Activated B cell treated with CpG ODN at 0.5 μM for 24 hours (primary cell): ENCODE data around the gene GPR107. TPM values are rescaled to one million over a fixed set of nuclear protein-coding genes. Genes with fewer than 3 reads are reported as not detected.

Experiments used
- ATAC-seq: fragments of 200-7000 bp; cut with Tn5 transposase; one replicate; pipeline ENCODE4 v1.10.0; 2021; ENCODE audit warnings: low read depth, mild to moderate bottlenecking, moderate library complexity
- CTCF ChIA-PET: fragments of 350-600 bp; sonication (Branson Sonifier 250); formaldehyde crosslinking; loops from one replicate; lab custom pipeline; 2021; ENCODE audit warnings: antibody characterized with exemption; lab: Charles Lee
- POLR2A ChIA-PET: fragments of 350-600 bp; sonication (Branson Sonifier 250); formaldehyde crosslinking; loops from one replicate; lab custom pipeline; 2021; ENCODE audit warnings: antibody characterized with exemption; lab: Charles Lee
- DNase-seq: peaks from one replicate; pipeline ENCODE4 v3.0.0; 2022
- H3K27ac Mint-ChIP-seq: one replicate; pipeline ENCODE4 v1.8.0; 2020; ENCODE audit warnings: mixed read lengths
- H3K27me3 Mint-ChIP-seq: one replicate; pipeline ENCODE4 v1.8.0; 2021; ENCODE audit warnings: mixed read lengths
- H3K36me3 Mint-ChIP-seq: one replicate; pipeline ENCODE4 v1.8.0; 2021; ENCODE audit warnings: low read depth, mixed read lengths
- H3K4me1 Mint-ChIP-seq: one replicate; pipeline ENCODE4 v1.8.0; 2021; ENCODE audit warnings: mixed read lengths
- H3K4me3 Mint-ChIP-seq: one replicate; pipeline ENCODE4 v1.8.0; 2020; ENCODE audit warnings: mild to moderate bottlenecking, mixed read lengths
- H3K9me3 Mint-ChIP-seq: one replicate; pipeline ENCODE4 v1.8.0; 2020; ENCODE audit warnings: mixed read lengths
- CTCF ChIP-seq: fragments of 200-600 bp; IDR thresholded peaks from one replicate; pipeline ENCODE4 v1.8.0; 2022; ENCODE audit warnings: antibody characterized with exemption, mild to moderate bottlenecking
- intact Hi-C: fragments of 100-400 bp; cut with micrococcal nuclease; formaldehyde crosslinking; loops from one replicate; pipeline ENCODE4 v1.15.1; 2024
- total RNA-seq: library from RNA; stranded (reverse); gene quantifications from 2 replicates; pipeline ENCODE4 v1.2.3, GENCODE V29; 2022

GPR107 gene
- total RNA-seq, 1 donor from 2014 or later = 19.6 TPM

- no peaks in the 10 kb centered on the region for H3K9me3 Mint-ChIP-seq
- TF ChIP-seq CTCF = no peak
- peaks cover 13% of the 10 kb centered on the region for H3K4me1 Mint-ChIP-seq
- H3K36me3 Mint-ChIP-seq = peaks cover 30% of the 10 kb centered on the region
- no peak overlapping the region for H3K4me3 Mint-ChIP-seq
- no peak overlapping the region for H3K27ac Mint-ChIP-seq
- ATAC-seq (no peak), DNase-seq (no peak)
- H3K27me3 Mint-ChIP-seq = peaks cover 2% of the 10 kb centered on the region
- POLR2A ChIA-PET = no interaction called here
- CTCF ChIA-PET = no interaction called here
- intact Hi-C loops = no loop called here
Observed at GRCh38 chr9:130139251-130139650, 85.5 kb downstream of the GPR107 start.

GRCh38 chr9:130140706-130141105, 87.0 kb downstream of the GPR107 start:
- no peak overlapping the region for H3K4me3 Mint-ChIP-seq
- POLR2A ChIA-PET = interaction anchor here (0.6 to 2.1 kb wide), 3 partner anchors 12 to 258 kb away, joined by 3 to 7 read pairs (median 4); no protein-coding TSS in a partner anchor
- CTCF ChIA-PET = no interaction called here
- no peaks in the 10 kb centered on the region for H3K9me3 Mint-ChIP-seq
- peaks cover 17% of the 10 kb centered on the region for H3K36me3 Mint-ChIP-seq
- DNase-seq (no peak), ATAC-seq (no peak)
- peaks cover 12% of the 10 kb centered on the region for H3K27me3 Mint-ChIP-seq
- H3K27ac Mint-ChIP-seq = no peak overlapping the region
- TF ChIP-seq CTCF = no peak
- H3K4me1 Mint-ChIP-seq = peaks cover 13% of the 10 kb centered on the region
- intact Hi-C loops = no loop called here

- no peak for TF ChIP-seq CTCF
Observed at GRCh38 chr9:130142056-130142455, 88.3 kb downstream of the GPR107 start.

GRCh38 chr9:130142641-130143040, 88.9 kb downstream of the GPR107 start:
- peaks cover 13% of the 10 kb centered on the region for H3K4me1 Mint-ChIP-seq

More at GRCh38 chr9:130142056-130142455, 88.3 kb downstream of the GPR107 start:
- no peak overlapping the region for H3K27ac Mint-ChIP-seq
- ATAC-seq = no peak
- intact Hi-C loops = no loop called here
- H3K27me3 Mint-ChIP-seq = peaks cover 20% of the 10 kb centered on the region
- CTCF ChIA-PET = interaction anchor here (1.6 kb wide), 1 partner anchor 35 kb away, joined by 6 read pairs; no protein-coding TSS in a partner anchor
- no peaks in the 10 kb centered on the region for H3K9me3 Mint-ChIP-seq
- H3K36me3 Mint-ChIP-seq = peaks cover 5% of the 10 kb centered on the region
- POLR2A ChIA-PET = interaction anchor here (0.5 to 2.1 kb wide), 2 partner anchors 14 to 103 kb away, joined by 4 to 7 read pairs; no protein-coding TSS in a partner anchor
- no peak overlapping the region for H3K4me3 Mint-ChIP-seq
- peaks cover 13% of the 10 kb centered on the region for H3K4me1 Mint-ChIP-seq
- no peak for DNase-seq

More at GRCh38 chr9:130142641-130143040, 88.9 kb downstream of the GPR107 start:
- no peaks in the 10 kb centered on the region for H3K9me3 Mint-ChIP-seq
- H3K4me3 Mint-ChIP-seq = no peak overlapping the region
- DNase-seq (no peak), ATAC-seq (no peak)
- no peak overlapping the region for H3K27ac Mint-ChIP-seq
- intact Hi-C loops = no loop called here
- TF ChIP-seq CTCF = no peak
- POLR2A ChIA-PET = interaction anchor here (2.1 kb wide), 1 partner anchor 14 kb away, joined by 7 read pairs; no protein-coding TSS in a partner anchor
- peaks cover 24% of the 10 kb centered on the region for H3K27me3 Mint-ChIP-seq
- CTCF ChIA-PET = interaction anchor here (1.6 kb wide), 1 partner anchor 36 kb away, joined by 6 read pairs; no protein-coding TSS in a partner anchor
- H3K36me3 Mint-ChIP-seq = no peaks in the 10 kb centered on the region
